ENCODE results near the gene WSCD2.

GRCh38 chr12:108106599-108106998 lies 22.5 kb upstream of the WSCD2 start:
- TF ChIP-seq CTCF (IDR thresholded peaks at IDR 0.05) (no peak), EP300 (IDR thresholded peaks at IDR 0.05) (no peak), POLR2A (IDR thresholded peaks at IDR 0.05) (no peak)

Data from ovary (tissue), 3 donors.